IPS DF 4.7 (cell line): ENCODE measurements around the gene LMX1A.

Source experiments
- DNase-seq: peaks from one replicate; pipeline ENCODE4 v3.0.0-alpha.2; 2013; ENCODE audit warnings: low spot score; ENCODE audit errors: extremely low read depth

LMX1A gene

GRCh38 chr1:165355977-165356811 is at the start of gene LMX1A:
TSS of gene LMX1A (minus strand) at chr1:165356715. CDS start at chr1:165355559, 1,156 bp downstream.
- DNase-seq: no peak

- DNase-seq: no peak
These were observed 47.4 kb upstream of the LMX1A start for GRCh38 chr1:165403835-165404482.

- DNase-seq: no peak
These were observed 46.1 kb upstream of the LMX1A start for GRCh38 chr1:165402517-165403111.

- DNase-seq: no peak
These were observed 41.4 kb upstream of the LMX1A start for GRCh38 chr1:165397944-165398343.

GRCh38 chr1:165395901-165396300 is 39.4 kb upstream of the LMX1A start:
- DNase-seq: no peak

GRCh38 chr1:165395478-165395877 is 39.0 kb upstream of the LMX1A start:
- no peak for DNase-seq

- DNase-seq: no peak
These were observed 36.4 kb upstream of the LMX1A start for GRCh38 chr1:165392634-165393571.

DNA sequence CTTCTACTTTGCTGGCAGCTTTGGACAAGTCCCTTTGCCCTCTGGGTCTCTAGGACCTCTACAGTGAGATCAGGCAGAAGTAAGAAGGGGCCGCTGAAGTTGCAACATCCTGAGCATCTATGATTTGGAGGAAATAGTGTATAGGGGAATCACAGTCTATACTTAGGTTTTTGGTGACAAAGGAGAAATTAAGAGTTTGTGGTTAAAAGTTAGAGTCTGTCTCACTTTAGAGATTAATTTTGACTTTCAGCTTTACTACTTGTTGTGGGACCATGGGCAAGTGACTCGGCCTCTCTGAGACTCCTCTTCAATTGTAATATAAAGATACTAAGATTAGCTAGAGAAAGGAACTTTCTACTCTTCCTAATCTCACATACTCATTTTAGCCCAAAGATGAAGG is 33.1 kb upstream of the LMX1A start:
- no peak for DNase-seq

GRCh38 chr1:165387961-165388360 is 31.4 kb upstream of the LMX1A start:
- no peak for DNase-seq

GRCh38 chr1:165387505-165387904 is 31.0 kb upstream of the LMX1A start:
- DNase-seq: no peak

DNA sequence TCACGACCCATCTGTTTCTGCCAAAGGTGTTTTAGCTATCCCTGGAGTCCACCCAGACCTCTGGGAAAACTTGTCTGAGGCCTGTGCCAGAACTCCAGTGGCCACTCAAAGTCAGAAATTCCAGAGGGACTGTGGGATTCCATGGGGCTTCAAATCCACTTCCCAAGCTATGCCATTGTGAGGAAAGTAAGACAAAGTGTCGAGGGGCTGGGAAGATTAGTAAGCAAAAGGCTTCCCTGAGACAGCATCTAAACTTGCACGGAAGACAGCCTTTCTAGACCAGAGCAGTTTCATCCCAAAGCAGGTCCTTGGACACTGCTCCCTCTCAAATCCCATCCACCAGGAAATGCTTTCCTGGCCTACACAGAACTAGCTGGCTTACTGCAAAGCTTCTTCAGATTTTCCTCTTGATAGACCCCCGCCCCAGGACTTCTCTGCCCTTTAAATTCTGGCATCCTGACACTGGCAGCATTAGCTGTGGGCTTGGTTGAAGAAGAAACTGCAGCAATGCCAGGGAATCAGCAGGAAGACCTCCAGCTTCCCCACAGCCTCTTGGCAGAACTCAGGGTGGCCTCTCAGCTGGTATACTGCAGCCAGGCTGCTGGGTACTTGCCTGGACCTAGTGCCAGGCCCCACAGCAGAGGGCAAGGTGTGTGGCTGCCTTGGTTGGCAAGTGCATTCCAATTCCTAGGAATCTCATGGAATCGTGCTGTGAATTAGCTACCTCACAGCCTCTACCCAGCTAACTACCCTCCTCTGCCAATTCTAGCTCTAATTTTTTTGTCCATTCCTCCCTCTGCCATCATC is 27.3 kb upstream of the LMX1A start:
- DNase-seq: no peak

- DNase-seq: no peak
These were observed 26.6 kb upstream of the LMX1A start for GRCh38 chr1:165383067-165383466.

GRCh38 chr1:165381745-165382505 is 25.4 kb upstream of the LMX1A start:
- no peak for DNase-seq

- no peak for DNase-seq
These were observed 20.3 kb upstream of the LMX1A start for GRCh38 chr1:165376811-165377311.

GRCh38 chr1:165376041-165376810 is 19.7 kb upstream of the LMX1A start:
- DNase-seq: no peak

GRCh38 chr1:165375623-165376022 is 19.1 kb upstream of the LMX1A start:
- no peak for DNase-seq

GRCh38 chr1:165371588-165372225 is 15.2 kb upstream of the LMX1A start:
- no peak for DNase-seq

DNA sequence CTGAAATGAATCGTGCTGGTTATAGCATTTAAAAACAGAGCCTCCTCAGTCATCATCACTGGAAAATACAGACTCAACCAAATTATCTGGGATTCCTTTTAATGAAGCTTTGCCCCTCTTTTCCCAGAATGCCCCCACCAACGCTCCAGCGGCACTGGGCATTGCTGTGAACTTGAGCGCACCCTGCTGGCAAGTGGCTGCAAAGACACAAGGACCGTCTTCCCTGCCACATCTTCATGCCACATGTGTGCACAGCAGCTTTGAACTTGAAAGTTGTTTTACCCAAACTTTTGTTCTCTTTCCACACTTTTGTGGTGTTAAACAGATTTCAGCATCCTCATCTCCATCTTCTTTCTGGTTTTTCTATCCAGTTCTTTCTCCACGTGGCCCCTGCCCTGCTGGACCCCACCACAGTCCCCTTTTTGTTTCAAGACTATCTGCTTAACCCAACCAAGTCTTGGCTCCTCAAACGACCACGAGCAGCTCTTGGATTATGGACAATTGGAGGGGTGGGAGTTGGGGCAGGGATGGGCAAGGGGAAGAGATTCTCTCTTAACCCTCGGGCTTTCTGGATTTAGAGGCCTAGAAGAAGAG is 12.8 kb upstream of the LMX1A start:
- DNase-seq: no peak
